Endothelial cell of umbilical vein (primary cell): ENCODE results near the gene CEP85L. TPM values are rescaled to one million over a fixed set of nuclear protein-coding genes. Genes with fewer than 3 reads are reported as not detected.

Experiments used
- BruUV-seq: library from RNA; stranded (reverse); fragments of 400-500 nt; replicated peaks from 2 replicates; lab custom pipeline; 2021; lab: Mats Ljungman, UMichigan
- CTCF ChIA-PET: fragments of 300-600, 350-600 bp; sonication (Branson Sonifier 250); formaldehyde crosslinking; loops from one replicate; lab custom pipeline; 2021; ENCODE audit warnings: antibody characterized with exemption, inconsistent platforms; lab: Charles Lee
- POLR2A ChIA-PET: fragments of 300-600, 350-600 bp; sonication (Branson Sonifier 250); formaldehyde crosslinking; loops from one replicate; lab custom pipeline; 2021; ENCODE audit warnings: antibody characterized with exemption, inconsistent platforms; lab: Charles Lee
- DNase-seq: peaks from one replicate; pipeline ENCODE4 v3.0.0-alpha.2; 2011; ENCODE audit warnings: low read depth, low spot score
- FAIRE-seq: peaks from 2 replicates; lab custom pipeline; 2011; peaks lifted over from hg19 to GRCh38; lab: Jason Lieb, UNC
- H2AFZ ChIP-seq: 2 replicates; pipeline ENCODE4 v1.6.0; 2012; ENCODE audit warnings: low read depth, low read length, control low read depth, inconsistent platforms
- H3K27ac ChIP-seq: 2 replicates; pipeline ENCODE4 v1.5.1; 2011; ENCODE audit warnings: low read depth, mild to moderate bottlenecking, control low read depth, low read length, moderate library complexity; ENCODE audit not compliant: insufficient read depth
- H3K27me3 ChIP-seq, 2 experiments: 2 replicates each; pipeline versions ENCODE4 v1.6.0 to v1.6.1; 2011; ENCODE audit warnings: low read length in 2 of 2, mixed read lengths in 1 of 2; ENCODE audit not compliant: control insufficient read depth in 2 of 2, insufficient read depth in 2 of 2
- H3K36me3 ChIP-seq, 2 experiments: 2 replicates in 1 of 2; 3 replicates in 1 of 2; pipeline ENCODE4 v1.5.1; 2011; ENCODE audit warnings: low read length in 2 of 2, mild to moderate bottlenecking in 1 of 2, moderate library complexity in 1 of 2; ENCODE audit not compliant: control insufficient read depth in 2 of 2, insufficient read depth in 2 of 2; ENCODE audit errors: extremely low read depth in 1 of 2
- H3K4me1 ChIP-seq: 3 replicates; pipeline ENCODE4 v1.5.1; 2011; ENCODE audit warnings: mild to moderate bottlenecking, low read length; ENCODE audit not compliant: control insufficient read depth, insufficient read depth; ENCODE audit errors: extremely low read depth
- H3K4me2 ChIP-seq: 2 replicates; pipeline ENCODE4 v1.6.1; 2011; ENCODE audit warnings: low read length, control low read depth, mixed read lengths; ENCODE audit not compliant: insufficient read depth
- H3K4me3 ChIP-seq, 3 experiments: fragments of 200-600 bp in 1 of 3; sonication (generic), shearing (Covaris generic) in 1 of 3; replicated peaks in 1 of 3; 2 replicates each; pipeline ENCODE4 v1.5.1; 2011 to 2016; ENCODE audit warnings: control low read depth in 3 of 3, low read length in 3 of 3, mild to moderate bottlenecking in 2 of 3, inconsistent platforms in 1 of 3, low read depth in 1 of 3, moderate library complexity in 1 of 3; ENCODE audit not compliant: insufficient read depth in 1 of 3
- H3K79me2 ChIP-seq: 2 replicates; pipeline ENCODE4 v1.6.0; 2012; ENCODE audit warnings: low read length, inconsistent platforms; ENCODE audit not compliant: control insufficient read depth, insufficient read depth
- H3K9ac ChIP-seq: replicated peaks from 2 replicates; pipeline ENCODE3; 2011; ENCODE audit warnings: low read length, control low read depth; ENCODE audit not compliant: insufficient read depth; ENCODE audit errors: extremely low read depth
- H3K9me1 ChIP-seq: replicated peaks from 3 replicates; pipeline ENCODE4 v1.6.0; 2011; ENCODE audit warnings: mild to moderate bottlenecking, low read length; ENCODE audit not compliant: control insufficient read depth, insufficient read depth; ENCODE audit errors: extremely low read depth
- H3K9me3 ChIP-seq: replicated peaks from 2 replicates; pipeline ENCODE4 v1.5.1; 2012; ENCODE audit warnings: low read length, inconsistent platforms; ENCODE audit not compliant: control insufficient read depth, insufficient read depth
- H4K20me1 ChIP-seq: replicated peaks from 2 replicates; pipeline ENCODE3; 2011; ENCODE audit warnings: mild to moderate bottlenecking, low read length; ENCODE audit not compliant: control insufficient read depth, insufficient read depth; ENCODE audit errors: extremely low read depth
- CTCF ChIP-seq, 2 donors: IDR thresholded peaks; 1 replicate in 1 of 2; 2 replicates in 1 of 2; pipeline ENCODE4 v1.5.1; 2011; ENCODE audit warnings: low read length in 2 of 2, mild to moderate bottlenecking in 2 of 2, moderate library complexity in 2 of 2, control low read depth in 1 of 2, inconsistent platforms in 1 of 2, low read depth in 1 of 2; ENCODE audit not compliant: insufficient read depth in 1 of 2; ENCODE audit errors: extremely low read depth in 1 of 2
- EZH2 ChIP-seq: IDR thresholded peaks from 2 replicates; pipeline ENCODE4 v1.6.1; 2012; ENCODE audit warnings: borderline replicate concordance, low read depth, mild to moderate bottlenecking, moderate library complexity, low read length, inconsistent platforms; ENCODE audit not compliant: severe bottlenecking
- FOS ChIP-seq: IDR thresholded peaks from 2 replicates; pipeline ENCODE4 v1.6.1; 2011; ENCODE audit warnings: mild to moderate bottlenecking, low read length, moderate library complexity, borderline replicate concordance; ENCODE audit not compliant: insufficient read depth
- GATA2 ChIP-seq: IDR thresholded peaks from 2 replicates; pipeline ENCODE4 v1.7.0; 2011; ENCODE audit warnings: low read depth, mild to moderate bottlenecking, moderate library complexity, mixed read lengths, low read length; ENCODE audit not compliant: insufficient read length, insufficient read depth
- JUN ChIP-seq: IDR thresholded peaks from 2 replicates; pipeline ENCODE4 v1.6.1; 2011; ENCODE audit warnings: borderline replicate concordance, low read depth; ENCODE audit not compliant: insufficient read length, insufficient read depth
- MAX ChIP-seq: IDR thresholded peaks from 2 replicates; pipeline ENCODE4 v1.6.1; 2011; ENCODE audit not compliant: insufficient read depth, insufficient read length
- MYC ChIP-seq: IDR thresholded peaks from one replicate; pipeline ENCODE4 v1.6.1; 2011; ENCODE audit warnings: mild to moderate bottlenecking, low read depth, low read length
- POLR2A ChIP-seq: IDR thresholded peaks from 2 replicates; pipeline ENCODE4 v1.6.1; 2012; ENCODE audit warnings: low read depth, mild to moderate bottlenecking, control low read depth, low read length
- POLR2AphosphoS5 ChIP-seq: IDR thresholded peaks from 2 replicates; pipeline ENCODE4 v1.6.1; 2012; ENCODE audit warnings: low read depth, mild to moderate bottlenecking, control low read depth, low read length, moderate library complexity; ENCODE audit not compliant: insufficient read depth
- dilution Hi-C: fragments of 300-500 bp; cut with MboI; formaldehyde crosslinking; loops from one replicate; pipeline ENCODE4 v1.15.0; 2019; ENCODE audit warnings: low sequenced_read_pairs; ENCODE audit not compliant: extremely low pct_ligation_motif_present
- intact Hi-C: fragments of 100-400 bp; cut with micrococcal nuclease; formaldehyde crosslinking; loops from one replicate; pipeline ENCODE4 v1.10.0; 2022
- polyA plus RNA-seq, 4 experiments: library from polyadenylated mRNA; depleted of rRNA in 3 of 4; stranded (reverse) in 3 of 4; unstranded in 1 of 4; fragments of >200 nt; gene quantifications; 2 replicates each; pipeline versions ENCODE4 v1.2.1 to v1.2.3, GENCODE V29; 2011 to 2012; ENCODE audit warnings: missing spikeins in 1 of 4
- total RNA-seq: library from RNA; stranded (reverse); gene quantifications from 2 replicates; pipeline ENCODE4 v1.2.3, GENCODE V29; 2021

The CEP85L gene
- total and polyA plus RNA-seq, 2 donors (not counting 3 experiments of a cell fraction or from before 2014, with no cell fraction given) = 1.8 to 9.2 TPM

- Histone ChIP-seq H3K4me2 (no peak overlapping the region), H3K27ac (no peak overlapping the region), H3K9me1 (no peaks in the 10 kb centered on the region), H3K36me3 (no peaks in the 10 kb centered on the region), H3K27me3 (no peaks in the 10 kb centered on the region), H3K4me1 (no peaks in the 10 kb centered on the region), H3K9me3 (no peaks in the 10 kb centered on the region), H3K79me2 (no peaks in the 10 kb centered on the region), H3K9ac (no peak overlapping the region), H3K4me3 (no peak overlapping the region), H2AFZ (no peak overlapping the region), H4K20me1 (no peaks in the 10 kb centered on the region)
- intact Hi-C loops = loop anchor here (1.0 kb wide), 5 partner anchors 30 to 575 kb away; no protein-coding TSS in a partner anchor
- no TSS peak for BruUV-seq
- ChIA-PET CTCF (interaction anchor here (0.8 to 1.9 kb wide), 4 partner anchors 14 to 575 kb away, joined by 3 to 16 read pairs (median 4); no protein-coding TSS in a partner anchor), POLR2A (no interaction called here)
- FAIRE-seq = no peak
- TF ChIP-seq CTCF (IDR thresholded peaks at IDR 0.05; ENCODE audit: extremely low read depth in 1 of 2, insufficient read depth in 1 of 2, low read depth in 1 of 2, low read length in 2 of 2) (peak; percentile 31 to 46), JUN (no peak)
- dilution Hi-C loops = no loop called here
- peak; percentile 79 for DNase-seq
Observed at GRCh38 chr6:118551063-118552053, 100.0 kb downstream of the CEP85L start.

GRCh38 chr6:118548613-118549012 is 102.8 kb downstream of the CEP85L start:
- Histone ChIP-seq H3K27ac (no peak overlapping the region), H3K79me2 (peaks cover 3% of the 10 kb centered on the region), H3K9me3 (no peaks in the 10 kb centered on the region), H4K20me1 (no peaks in the 10 kb centered on the region), H3K4me3 (no peak overlapping the region), H3K4me1 (peaks cover 13% of the 10 kb centered on the region), H3K9me1 (no peaks in the 10 kb centered on the region), H3K27me3 (no peaks in the 10 kb centered on the region), H3K4me2 (no peak overlapping the region), H2AFZ (no peak overlapping the region), H3K36me3 (no peaks in the 10 kb centered on the region), H3K9ac (no peak overlapping the region)
- ChIA-PET CTCF (interaction anchor here (1.0 to 1.7 kb wide), 6 partner anchors 11 to 573 kb away, joined by 3 to 6 read pairs (median 4); no protein-coding TSS in a partner anchor), POLR2A (no interaction called here)
- TF ChIP-seq GATA2 (no peak), FOS (no peak), POLR2A (no peak), JUN (no peak), EZH2 (no peak), POLR2AphosphoS5 (no peak), MAX (no peak), CTCF (IDR thresholded peaks at IDR 0.05; ENCODE audit: extremely low read depth in 1 of 2, insufficient read depth in 1 of 2, low read depth in 1 of 2, low read length in 2 of 2) (no peak), MYC (no peak)
- DNase-seq (no peak), FAIRE-seq (no peak)
- BruUV-seq = no TSS peak
- dilution Hi-C loops = no loop called here
- intact Hi-C loops = no loop called here
